Glomerular endothelial cell (primary cell): ENCODE data around the gene TMC1. TPM values are rescaled to one million over a fixed set of nuclear protein-coding genes. Genes with fewer than 3 reads are reported as not detected.
A peak's percentile ranks its signal among the peaks of the same experiment; 100 is the strongest.
"Not testable (repeated sequence)": the region's sequence is repeated elsewhere in the genome, so short reads cannot be mapped to it uniquely, and the experiment has no call there.

Source experiments
- DNase-seq: peaks from one replicate; pipeline ENCODE4 v3.0.0-alpha.2; 2011; ENCODE audit warnings: low read depth, low spot score; ENCODE audit errors: extremely low read depth
- total RNA-seq: library from RNA; depleted of rRNA; stranded (reverse); fragments of >200 nt; gene quantifications from 2 replicates; pipeline ENCODE4 v1.2.3, GENCODE V29; 2015

Gene TMC1
- total RNA-seq, 1 donor from 2014 or later: 0.23 TPM

GRCh38 chr9:72524820-72525540 lies 3.6 kb downstream of the TMC1 start:
- peak; percentile 98 for DNase-seq

- peak; percentile 82 for DNase-seq
Measured at GRCh38 chr9:72526901-72527800, 5.7 kb downstream of the TMC1 start.

- DNase-seq: no peak
Measured at GRCh38 chr9:72527801-72528195, 6.4 kb downstream of the TMC1 start.

- no peak for DNase-seq
Measured at GRCh38 chr9:72529531-72529930, 8.1 kb downstream of the TMC1 start.

GRCh38 chr9:72533322-72533721 lies 11.9 kb downstream of the TMC1 start:
- DNase-seq: no peak

GRCh38 chr9:72534931-72535330 lies 13.5 kb downstream of the TMC1 start:
- no peak for DNase-seq

- no peak for DNase-seq
Measured at GRCh38 chr9:72537011-72537545, 15.7 kb downstream of the TMC1 start.

GRCh38 chr9:72537671-72538070 lies 16.3 kb downstream of the TMC1 start:
- DNase-seq: no peak

- no peak for DNase-seq
Measured at GRCh38 chr9:72538921-72539702, 17.7 kb downstream of the TMC1 start.

- DNase-seq: no peak
Measured at GRCh38 chr9:72539824-72540347, 18.5 kb downstream of the TMC1 start.

- no peak for DNase-seq
Measured at GRCh38 chr9:72540348-72540873, 19.0 kb downstream of the TMC1 start.

- not testable (repeated sequence) for DNase-seq
Measured at GRCh38 chr9:72542537-72542833, 21.1 kb downstream of the TMC1 start.

GRCh38 chr9:72542917-72543316 lies 21.5 kb downstream of the TMC1 start:
- no peak for DNase-seq

GRCh38 chr9:72551306-72551705 lies 29.9 kb downstream of the TMC1 start:
- no peak for DNase-seq

GRCh38 chr9:72552356-72552755 lies 30.9 kb downstream of the TMC1 start:
- no peak for DNase-seq

- DNase-seq: no peak
Measured at GRCh38 chr9:72554221-72554641, 32.8 kb downstream of the TMC1 start.

GRCh38 chr9:72557549-72557948 lies 36.1 kb downstream of the TMC1 start:
- DNase-seq: peak; percentile 52

- no peak for DNase-seq
Measured at GRCh38 chr9:72560086-72560485, 38.7 kb downstream of the TMC1 start.

GRCh38 chr9:72563806-72564205 lies 42.4 kb downstream of the TMC1 start:
- no peak for DNase-seq

- no peak for DNase-seq
Measured at GRCh38 chr9:72564479-72565281, 43.3 kb downstream of the TMC1 start.
